ES-I3 (cell line): ENCODE data around the gene HOGA1.
"Not testable (repeated sequence)": the region's sequence is repeated elsewhere in the genome, so short reads cannot be mapped to it uniquely, and the experiment has no call there.

ENCODE experiments used
- H3K36me3 ChIP-seq: 2 replicates; pipeline ENCODE4 v1.6.1; 2013; ENCODE audit warnings: mild to moderate bottlenecking, low read length, control low read depth, moderate library complexity; ENCODE audit not compliant: insufficient read depth
- H3K4me1 ChIP-seq: 2 replicates; pipeline ENCODE4 v1.6.1; 2013; ENCODE audit warnings: mild to moderate bottlenecking, control low read depth, low read length; ENCODE audit not compliant: insufficient read depth
- H3K9ac ChIP-seq: 2 replicates; pipeline ENCODE4 v1.6.1; 2013; ENCODE audit warnings: low read depth, mild to moderate bottlenecking, low read length, moderate library complexity
- H3K9me3 ChIP-seq: 2 replicates; pipeline ENCODE4 v1.6.1; 2013; ENCODE audit warnings: mild to moderate bottlenecking, low read length, moderate library complexity; ENCODE audit not compliant: control insufficient read depth, insufficient read depth

The HOGA1 gene

GRCh38 chr10:97567891-97568290, 16.3 kb upstream of the HOGA1 start:
- H3K4me1 ChIP-seq = peaks cover 5% of the 10 kb centered on the region; the same call in 1 of the 2 replicates
- H3K9ac ChIP-seq = no peak overlapping the region

DNA sequence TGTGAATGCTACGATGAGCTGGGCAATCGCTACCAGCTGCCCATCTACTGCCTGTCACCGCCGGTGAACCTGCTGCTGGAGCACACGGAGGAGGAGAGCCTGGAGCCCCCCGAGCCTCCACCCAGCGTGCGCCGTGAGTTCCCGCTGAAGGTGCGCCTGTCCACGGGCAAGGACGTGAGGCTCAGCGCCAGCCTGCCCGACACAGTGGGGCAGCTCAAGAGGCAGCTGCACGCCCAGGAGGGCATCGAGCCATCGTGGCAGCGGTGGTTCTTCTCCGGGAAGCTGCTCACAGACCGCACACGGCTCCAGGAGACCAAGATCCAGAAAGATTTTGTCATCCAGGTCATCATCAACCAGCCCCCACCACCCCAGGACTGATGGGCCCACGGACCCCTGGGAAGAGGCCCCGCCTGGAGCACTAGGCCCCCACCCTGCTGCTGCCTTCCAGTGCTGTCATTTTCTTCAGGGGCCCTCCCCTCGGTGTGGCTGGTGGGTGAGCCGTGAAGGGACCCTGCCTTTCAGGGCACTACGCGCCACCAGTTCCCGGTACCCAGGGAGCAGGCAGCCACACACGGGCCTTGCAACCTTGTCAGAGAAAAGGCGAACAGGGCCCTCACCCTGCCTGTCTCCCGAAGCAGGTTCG, 13.9 kb upstream of the HOGA1 start:
- H3K9me3 ChIP-seq = no peaks in the 10 kb centered on the region
- no peak overlapping the region for H3K9ac ChIP-seq
- peaks cover 14% of the 10 kb centered on the region for H3K4me1 ChIP-seq
- no peaks in the 10 kb centered on the region for H3K36me3 ChIP-seq

More at GRCh38 chr10:97567891-97568290, 16.3 kb upstream of the HOGA1 start:
- Histone ChIP-seq H3K36me3 (no peaks in the 10 kb centered on the region), H3K9me3 (no peaks in the 10 kb centered on the region)

DNA sequence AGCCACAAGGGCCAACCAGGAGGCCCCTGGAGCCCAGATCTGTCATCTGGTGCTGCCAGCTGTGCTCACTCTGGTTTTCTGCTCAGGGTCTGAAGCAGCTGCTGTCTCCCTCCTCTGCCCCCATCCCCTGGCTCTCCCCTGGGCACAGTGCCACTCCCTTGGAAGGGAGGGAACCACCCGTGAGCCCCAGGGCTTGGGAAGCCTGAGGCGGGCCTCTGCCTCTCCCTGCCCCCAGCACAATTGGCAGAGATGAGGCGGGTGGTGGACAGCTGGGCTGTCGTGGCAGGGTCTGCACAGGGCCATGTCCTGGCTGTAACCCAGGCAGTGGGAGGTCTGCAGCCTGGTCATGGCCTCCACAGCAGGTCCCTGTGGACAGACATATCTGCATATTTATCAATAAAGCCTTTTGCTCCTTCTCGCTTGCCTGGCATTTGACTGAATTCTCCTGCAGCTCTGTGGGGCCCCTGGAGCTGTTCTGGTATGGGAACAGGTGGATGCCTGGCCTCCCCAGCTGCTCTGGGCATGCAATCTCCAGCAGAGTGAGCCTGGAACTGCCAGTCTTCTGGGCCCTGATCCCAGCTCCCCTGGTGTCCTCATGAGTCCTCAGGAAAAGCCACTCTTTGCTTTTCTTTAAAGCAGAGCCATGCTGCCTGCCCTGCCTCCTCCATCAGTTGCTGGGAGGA, 13.3 kb upstream of the HOGA1 start:
- peaks cover 14% of the 10 kb centered on the region for H3K4me1 ChIP-seq
- no peaks in the 10 kb centered on the region for H3K9me3 ChIP-seq
- H3K36me3 ChIP-seq = no peaks in the 10 kb centered on the region
- H3K9ac ChIP-seq = no peak overlapping the region

DNA sequence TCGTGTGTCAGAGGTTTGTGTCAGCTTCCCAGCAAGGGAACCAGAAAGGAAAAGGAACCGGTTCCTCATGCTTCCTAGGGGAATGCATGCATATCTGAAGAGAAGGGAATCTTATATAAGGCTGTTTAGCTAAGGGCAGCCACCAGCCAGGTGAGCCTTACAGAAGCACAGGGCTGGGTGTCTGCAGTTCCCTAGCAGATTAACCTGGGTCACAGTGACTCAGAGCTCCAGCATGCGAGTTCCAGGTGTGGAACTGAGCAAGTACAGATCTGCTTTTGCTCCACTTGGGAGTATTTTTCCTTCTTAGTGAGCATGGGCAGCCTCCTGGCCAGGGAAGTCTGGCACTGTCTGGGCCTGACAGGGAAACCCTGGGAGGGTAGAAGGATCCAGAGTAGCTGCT, 12.6 kb upstream of the HOGA1 start:
- Histone ChIP-seq H3K9me3 (no peaks in the 10 kb centered on the region), H3K36me3 (no peaks in the 10 kb centered on the region), H3K9ac (no peak overlapping the region), H3K4me1 (peaks cover 14% of the 10 kb centered on the region)

DNA sequence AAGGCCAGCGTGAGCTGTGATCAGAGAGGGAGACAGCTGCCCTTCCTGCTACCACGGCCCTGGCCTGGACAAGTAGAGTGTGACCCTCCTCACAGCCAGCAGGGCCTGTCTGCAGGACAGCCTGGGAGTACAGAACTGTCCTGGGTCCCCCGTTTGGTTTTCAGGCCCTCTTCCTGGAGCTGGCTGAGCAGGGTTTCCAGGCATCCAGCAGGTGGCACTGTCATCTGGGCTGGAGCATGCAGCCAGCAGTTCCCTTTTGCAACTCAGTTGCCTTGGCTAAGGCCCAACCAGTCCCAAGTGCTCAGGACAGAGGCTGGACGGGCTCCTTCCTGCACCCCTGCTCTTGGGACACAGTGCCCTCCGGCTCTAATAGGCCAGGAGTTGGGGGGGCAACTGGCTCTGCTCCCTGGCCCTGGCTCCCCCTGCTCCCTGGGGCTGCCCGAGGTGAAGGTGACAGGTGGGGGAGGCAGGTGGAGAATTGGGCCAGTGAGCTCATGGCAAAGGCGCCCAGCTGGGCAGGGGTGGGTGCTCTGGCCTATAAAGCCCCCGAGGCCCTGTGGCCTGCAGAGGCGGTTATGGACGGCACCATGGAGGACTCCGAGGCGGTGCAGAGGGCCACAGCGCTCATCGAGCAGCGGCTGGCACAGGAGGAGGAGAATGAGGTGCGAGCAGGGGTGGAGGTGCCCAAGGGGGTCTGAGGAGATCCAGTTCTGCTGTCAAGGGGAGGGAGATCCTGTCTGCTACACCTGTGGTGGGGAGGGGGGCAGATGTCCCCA, 11.8 kb upstream of the HOGA1 start, which contains the start of gene ANKRD2:
Gene ANKRD2 (plus strand): TSS at position 566 of the 776 bp plus-strand sequence. CDS start 10 bp downstream, at position 576.
- Histone ChIP-seq H3K4me1 (peaks cover 14% of the 10 kb centered on the region), H3K36me3 (no peaks in the 10 kb centered on the region), H3K9ac (no peak within 1 kb of the TSS), H3K9me3 (no peaks in the 10 kb centered on the region)

- H3K36me3 ChIP-seq = no peaks in the 10 kb centered on the region
- H3K4me1 ChIP-seq = peaks cover 14% of the 10 kb centered on the region
- H3K9ac ChIP-seq = no peak overlapping the region
- no peaks in the 10 kb centered on the region for H3K9me3 ChIP-seq
Observed at GRCh38 chr10:97573021-97573420, 11.2 kb upstream of the HOGA1 start.

GRCh38 chr10:97573672-97574071, 10.5 kb upstream of the HOGA1 start:
- Histone ChIP-seq H3K4me1 (peaks cover 14% of the 10 kb centered on the region), H3K9ac (no peak overlapping the region), H3K9me3 (no peaks in the 10 kb centered on the region), H3K36me3 (no peaks in the 10 kb centered on the region)

GRCh38 chr10:97574374-97575126, 9.6 kb upstream of the HOGA1 start:
- peaks cover 14% of the 10 kb centered on the region for H3K4me1 ChIP-seq
- no peaks in the 10 kb centered on the region for H3K36me3 ChIP-seq
- no peaks in the 10 kb centered on the region for H3K9me3 ChIP-seq
- H3K9ac ChIP-seq = no peak overlapping the region

GRCh38 chr10:97575127-97575668, 9.0 kb upstream of the HOGA1 start:
- H3K9ac ChIP-seq = no peak overlapping the region
- peaks cover 14% of the 10 kb centered on the region for H3K4me1 ChIP-seq
- H3K36me3 ChIP-seq = no peaks in the 10 kb centered on the region
- no peaks in the 10 kb centered on the region for H3K9me3 ChIP-seq

DNA sequence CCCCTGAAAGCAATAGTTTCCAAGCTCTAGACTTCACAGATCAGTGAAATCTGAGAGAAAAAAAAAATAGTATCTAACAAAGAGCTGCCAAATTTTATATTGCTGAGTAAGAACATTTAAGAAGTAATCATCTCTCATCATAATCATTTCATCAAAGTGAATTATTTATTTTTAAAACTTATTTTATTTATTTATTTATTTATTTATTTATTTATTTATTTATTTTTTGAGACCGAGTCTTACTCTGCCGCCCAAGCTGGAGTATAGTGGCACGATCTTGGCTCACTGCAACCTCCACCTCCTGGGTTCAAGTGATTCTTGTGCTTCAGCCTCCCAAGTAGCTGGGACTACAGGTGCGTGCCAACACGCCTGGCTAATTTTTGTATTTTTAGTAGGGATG, 7.7 kb upstream of the HOGA1 start:
- peaks cover 14% of the 10 kb centered on the region for H3K4me1 ChIP-seq
- H3K36me3 ChIP-seq, H3K9ac ChIP-seq, H3K9me3 ChIP-seq: not testable (repeated sequence)

DNA sequence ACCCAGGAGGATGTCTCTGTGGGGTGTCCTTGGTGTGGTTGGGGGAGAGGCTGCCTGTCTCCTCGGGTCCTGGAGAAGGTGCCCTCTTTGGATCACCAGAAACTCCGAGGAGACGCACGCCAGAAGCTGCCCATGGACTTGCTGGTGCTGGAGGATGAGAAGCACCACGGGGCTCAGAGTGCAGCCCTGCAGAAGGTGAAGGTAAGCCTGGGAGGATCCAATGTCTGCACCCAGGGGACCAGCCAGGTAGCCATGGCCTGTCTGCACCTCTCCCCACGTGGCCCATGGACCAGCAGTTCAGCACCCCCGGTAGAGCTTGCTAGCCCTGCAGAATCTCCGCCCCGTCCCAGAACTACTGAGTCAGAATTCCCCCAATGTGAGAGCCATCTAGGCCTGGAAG, 6.5 kb upstream of the HOGA1 start:
- Histone ChIP-seq H3K9ac (no peak overlapping the region), H3K9me3 (no peaks in the 10 kb centered on the region), H3K36me3 (no peaks in the 10 kb centered on the region), H3K4me1 (peaks cover 9% of the 10 kb centered on the region)

- H3K9me3 ChIP-seq = no peaks in the 10 kb centered on the region
- H3K36me3 ChIP-seq = no peaks in the 10 kb centered on the region
- peaks cover 9% of the 10 kb centered on the region for H3K4me1 ChIP-seq
- H3K9ac ChIP-seq = no peak overlapping the region
Observed at GRCh38 chr10:97578171-97578844, 5.9 kb upstream of the HOGA1 start.

DNA sequence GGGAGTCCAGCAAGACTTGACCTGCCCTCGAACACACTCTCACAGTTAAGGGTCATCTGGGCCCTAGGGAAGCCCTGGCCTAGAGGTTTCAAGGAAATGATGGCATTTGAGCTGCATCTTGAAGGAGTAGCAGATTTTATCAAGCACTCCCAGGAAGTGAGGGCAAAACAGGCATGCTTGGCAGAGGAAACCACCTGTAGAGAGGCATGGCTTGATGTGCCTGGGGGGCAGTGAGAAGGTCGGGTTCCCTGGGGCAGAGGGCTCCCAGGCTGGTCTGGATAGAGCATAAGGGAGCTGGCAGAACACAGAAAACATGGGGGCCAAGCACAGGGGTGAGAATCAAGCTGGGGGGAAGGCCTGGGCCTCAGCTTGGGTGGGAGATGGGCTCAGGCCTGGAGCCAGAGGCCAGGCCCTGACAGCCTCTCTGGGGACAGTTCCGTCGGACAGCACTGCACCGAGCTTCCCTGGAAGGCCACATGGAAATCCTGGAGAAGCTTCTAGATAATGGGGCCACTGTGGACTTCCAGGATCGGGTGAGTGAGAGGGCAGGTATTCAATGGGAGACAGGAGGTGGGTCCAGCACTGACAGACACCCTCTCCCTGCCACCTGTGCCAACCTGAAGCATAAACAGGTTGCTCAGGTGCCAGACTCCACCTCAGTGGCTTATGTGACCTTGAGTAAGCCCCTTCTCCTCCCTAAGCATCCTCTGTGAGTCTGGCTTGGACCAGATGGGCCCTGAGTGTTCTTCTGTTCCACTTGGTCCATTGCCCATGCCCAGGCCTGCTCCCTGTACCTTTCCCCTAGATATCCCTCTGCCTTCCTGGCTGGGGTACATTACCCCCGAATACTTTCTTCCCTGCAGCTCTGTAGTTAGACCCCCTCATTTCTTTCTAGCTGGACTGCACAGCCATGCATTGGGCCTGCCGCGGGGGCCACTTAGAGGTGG, 3.5 kb upstream of the HOGA1 start:
- Histone ChIP-seq H3K9ac (no peak overlapping the region), H3K36me3 (no peaks in the 10 kb centered on the region), H3K9me3 (no peaks in the 10 kb centered on the region), H3K4me1 (no peaks in the 10 kb centered on the region)
